H9 (cell line): ENCODE measurements around the gene RPS19. TPM values are rescaled to one million over a fixed set of nuclear protein-coding genes. Genes with fewer than 3 reads are reported as not detected.

Experiments
- DNase-seq: peaks from one replicate; pipeline ENCODE4 v3.0.0-alpha.2; 2017
- H2AFZ ChIP-seq: one replicate; pipeline ENCODE4 v1.6.1; 2013; ENCODE audit warnings: mild to moderate bottlenecking, low read length, control low read depth, moderate library complexity
- H2AK5ac ChIP-seq: 2 replicates; pipeline ENCODE4 v1.6.1; 2013; ENCODE audit warnings: low read length, control low read depth, mixed read lengths; ENCODE audit not compliant: insufficient read length
- H2BK120ac ChIP-seq: one replicate; pipeline ENCODE4 v1.6.1; 2013; ENCODE audit warnings: low read depth, mild to moderate bottlenecking, low read length, control low read depth, inconsistent platforms; ENCODE audit not compliant: poor library complexity, severe bottlenecking
- H2BK12ac ChIP-seq: 2 replicates; pipeline ENCODE4 v1.6.1; 2013; ENCODE audit warnings: low read length, control low read depth, mixed read lengths, low read depth; ENCODE audit not compliant: insufficient read length
- H2BK15ac ChIP-seq: 2 replicates; pipeline ENCODE4 v1.6.1; 2013; ENCODE audit warnings: low read depth, low read length, control low read depth
- H2BK20ac ChIP-seq: one replicate; pipeline ENCODE4 v1.6.1; 2013; ENCODE audit warnings: low read depth, mild to moderate bottlenecking, low read length, control low read depth, inconsistent platforms; ENCODE audit not compliant: poor library complexity, severe bottlenecking
- H2BK5ac ChIP-seq: 2 replicates; pipeline ENCODE4 v1.6.1; 2013; ENCODE audit warnings: low read length, control low read depth, mixed read lengths; ENCODE audit not compliant: insufficient read length
- H3K14ac ChIP-seq: 2 replicates; pipeline ENCODE4 v1.6.1; 2013; ENCODE audit warnings: low read length, control low read depth; ENCODE audit not compliant: insufficient read depth
- H3K18ac ChIP-seq: 2 replicates; pipeline ENCODE4 v1.6.1; 2013; ENCODE audit warnings: low read depth, mild to moderate bottlenecking, mixed read lengths, low read length, control low read depth; ENCODE audit not compliant: insufficient read length
- H3K23ac ChIP-seq: 2 replicates; pipeline ENCODE4 v1.6.1; 2013; ENCODE audit warnings: low read length, control low read depth, mixed read lengths, low read depth; ENCODE audit not compliant: insufficient read length
- H3K23me2 ChIP-seq: 2 replicates; pipeline ENCODE4 v1.6.1; 2013; ENCODE audit warnings: low read depth, mild to moderate bottlenecking, mixed read lengths, low read length, control low read depth; ENCODE audit not compliant: insufficient read length, poor library complexity, severe bottlenecking
- H3K27ac ChIP-seq: 2 replicates; pipeline ENCODE4 v1.5.1; 2013; ENCODE audit warnings: low read length, control low read depth, mixed read lengths, low read depth; ENCODE audit not compliant: insufficient read length
- H3K27me3 ChIP-seq: 2 replicates; pipeline ENCODE4 v1.6.1; 2013; ENCODE audit warnings: low read length, control low read depth, inconsistent platforms; ENCODE audit not compliant: insufficient read depth
- H3K4ac ChIP-seq: 2 replicates; pipeline ENCODE4 v1.6.1; 2013; ENCODE audit warnings: low read depth, mild to moderate bottlenecking, control low read depth, inconsistent platforms, low read length, moderate library complexity
- H3K4me1 ChIP-seq: 2 replicates; pipeline ENCODE4 v1.6.1; 2013; ENCODE audit warnings: low read length, control low read depth, inconsistent platforms; ENCODE audit not compliant: insufficient read depth
- H3K4me2 ChIP-seq: 2 replicates; pipeline ENCODE4 v1.6.1; 2013; ENCODE audit warnings: low read length, control low read depth, mixed read lengths; ENCODE audit not compliant: insufficient read length, insufficient read depth
- H3K56ac ChIP-seq: 2 replicates; pipeline ENCODE4 v1.6.1; 2013; ENCODE audit warnings: low read depth, mild to moderate bottlenecking, mixed read lengths, low read length, control low read depth; ENCODE audit not compliant: insufficient read length
- H3K79me1 ChIP-seq: 2 replicates; pipeline ENCODE4 v1.6.1; 2013; ENCODE audit warnings: low read depth, mild to moderate bottlenecking, moderate library complexity, low read length, control low read depth, inconsistent platforms; ENCODE audit not compliant: insufficient read depth, poor library complexity, severe bottlenecking
- H3K79me2 ChIP-seq: 2 replicates; pipeline ENCODE4 v1.6.1; 2013; ENCODE audit warnings: low read length, control low read depth, inconsistent platforms; ENCODE audit not compliant: insufficient read depth
- H3K9ac ChIP-seq: 2 replicates; pipeline ENCODE4 v1.6.1; 2013; ENCODE audit warnings: low read length, control low read depth, mixed read lengths; ENCODE audit not compliant: insufficient read length; ENCODE audit errors: extremely low read depth
- H3K9me3 ChIP-seq: one replicate; pipeline ENCODE4 v1.6.1; 2013; ENCODE audit warnings: low read depth, low read length, inconsistent platforms; ENCODE audit not compliant: control insufficient read depth
- H3T11ph ChIP-seq: one replicate; pipeline ENCODE4 v1.6.1; 2013; ENCODE audit warnings: mild to moderate bottlenecking, low read length, control low read depth, inconsistent platforms
- H4K20me1 ChIP-seq: one replicate; pipeline ENCODE4 v1.6.1; 2013; ENCODE audit not compliant: control insufficient read depth, insufficient read length, insufficient read depth
- H4K5ac ChIP-seq: 2 replicates; pipeline ENCODE4 v1.6.1; 2013; ENCODE audit warnings: low read depth, mild to moderate bottlenecking, mixed read lengths, low read length, control low read depth; ENCODE audit not compliant: insufficient read length
- H4K8ac ChIP-seq: replicated peaks from 2 replicates; pipeline ENCODE4 v1.6.1; 2013; ENCODE audit warnings: low read length, control low read depth, mixed read lengths, low read depth; ENCODE audit not compliant: insufficient read length
- H4K91ac ChIP-seq: 2 replicates; pipeline ENCODE4 v1.6.1; 2013; ENCODE audit warnings: low read depth, mild to moderate bottlenecking, moderate library complexity, mixed read lengths, low read length, control low read depth; ENCODE audit not compliant: insufficient read length
- H3K27ac Mint-ChIP-seq, 3 experiments: 2 replicates in 2 of 3; 3 replicates in 1 of 3; pipeline ENCODE4 v1.8.0; 2020 to 2021; ENCODE audit warnings: mixed read lengths in 3 of 3, mild to moderate bottlenecking in 1 of 3, moderate library complexity in 1 of 3
- H3K27me3 Mint-ChIP-seq: 2 replicates; pipeline ENCODE4 v1.8.0; 2021; ENCODE audit warnings: low read depth, mild to moderate bottlenecking, moderate library complexity, mixed read lengths
- H3K36me3 Mint-ChIP-seq, 3 experiments: 2 replicates in 2 of 3; 3 replicates in 1 of 3; pipeline ENCODE4 v1.8.0; 2020 to 2021; ENCODE audit warnings: low read depth in 3 of 3, mixed read lengths in 3 of 3; ENCODE audit not compliant: insufficient read depth in 1 of 3
- H3K4me1 Mint-ChIP-seq, 2 experiments: 2 replicates each; pipeline ENCODE4 v1.8.0; 2020; ENCODE audit warnings: mixed read lengths in 2 of 2
- H3K4me3 Mint-ChIP-seq, 2 experiments: 2 replicates in 1 of 2; 3 replicates in 1 of 2; pipeline ENCODE4 v1.8.0; 2020 to 2021; ENCODE audit warnings: mild to moderate bottlenecking in 2 of 2, mixed read lengths in 2 of 2, moderate library complexity in 1 of 2
- H3K9me3 Mint-ChIP-seq, 2 experiments: 2 replicates in 1 of 2; 3 replicates in 1 of 2; pipeline ENCODE4 v1.8.0; 2020; ENCODE audit warnings: mild to moderate bottlenecking in 2 of 2, mixed read lengths in 2 of 2, moderate library complexity in 1 of 2
- WGBS: extraction: QIAGEN DNeasy Blood & Tissue Kit; methylation state at CpG from one replicate; pipeline ENCODE4 v1.1.7; 2013; ENCODE audit warnings: missing lambda C conversion rate, low lambda C conversion rate, mixed read lengths; ENCODE audit not compliant: insufficient read length; ENCODE audit errors: extremely low coverage; 5-methylcytosine and 5-hydroxymethylcytosine counted together
- total RNA-seq: library from RNA; stranded (reverse); gene quantifications from 2 replicates; pipeline ENCODE4 v1.2.1, GENCODE V29; 2021
- TF ChIP-seq, protein P1 (sequence below): fragments of 200-600 bp; sonication (generic); conservative IDR thresholded peaks from 3 replicates; pipeline ENCODE4 v1.8.0; 2021; ENCODE audit warnings: antibody characterized with exemption, mild to moderate bottlenecking

RPS19 gene
- total RNA-seq, 1 experiment from 2014 or later, result 3,024 TPM

DNA sequence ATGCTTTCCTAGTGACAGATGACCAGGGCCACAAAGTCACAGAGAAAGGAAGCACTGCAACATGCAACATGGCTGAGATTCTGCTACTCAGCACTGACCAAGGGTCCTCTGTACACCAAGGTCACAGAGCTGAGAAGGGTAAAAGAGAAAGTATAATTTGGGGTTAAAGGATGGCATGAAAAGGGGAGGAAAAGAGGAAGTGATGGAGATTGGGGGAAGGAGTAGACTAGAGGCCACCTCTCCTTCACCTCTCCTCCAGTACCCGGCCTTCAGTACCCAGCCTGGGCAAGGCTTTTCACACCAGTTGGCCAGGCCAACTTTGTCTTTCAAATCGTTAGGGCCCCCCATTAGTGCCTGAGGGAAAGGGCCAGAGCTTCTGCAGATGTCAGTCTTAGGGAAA lies 6.3 kb upstream of the RPS19 start:
- WGBS, result no CpG with 5 or more reads among the region's 2 CpGs
- Histone ChIP-seq H3K9ac (no peak overlapping the region), H3K23me2 (no peaks in the 10 kb centered on the region), H4K8ac (no peak overlapping the region), H3K56ac (no peak overlapping the region), H3K4me2 (no peak overlapping the region), H2BK120ac (no peak overlapping the region), H2AFZ (no peak overlapping the region), H3K27me3 (no peaks in the 10 kb centered on the region), H4K5ac (no peak overlapping the region), H3K27ac (no peak overlapping the region), H4K20me1 (no peaks in the 10 kb centered on the region), H3K18ac (no peak overlapping the region), H2BK12ac (no peak overlapping the region), H3K79me1 (no peaks in the 10 kb centered on the region), H3K9me3 (no peaks in the 10 kb centered on the region), H2BK20ac (no peak overlapping the region), H2BK5ac (no peak overlapping the region), H3K4me1 (no peaks in the 10 kb centered on the region; the same call in 1 of the 2 replicates), H3K79me2 (no peaks in the 10 kb centered on the region), H3K14ac (no peak overlapping the region), H2BK15ac (no peak overlapping the region), H3T11ph (no peak overlapping the region), H4K91ac (no peak overlapping the region), H3K4ac (no peak overlapping the region), H2AK5ac (no peak overlapping the region), H3K23ac (no peak overlapping the region)
- H3K4me3 Mint-ChIP-seq, result no peak overlapping the region
- peaks cover 0 to 3% of the 10 kb centered on the region in 2 experiments; a peak in 2 of 5 replicates for H3K9me3 Mint-ChIP-seq
- peaks cover 0 to 3% of the 10 kb centered on the region in 2 experiments; a peak in 2 of 4 replicates for H3K4me1 Mint-ChIP-seq
- H3K27ac Mint-ChIP-seq, result no peak overlapping the region
- H3K36me3 Mint-ChIP-seq, result no peaks in the 10 kb centered on the region
- TF ChIP-seq, protein P1, sequence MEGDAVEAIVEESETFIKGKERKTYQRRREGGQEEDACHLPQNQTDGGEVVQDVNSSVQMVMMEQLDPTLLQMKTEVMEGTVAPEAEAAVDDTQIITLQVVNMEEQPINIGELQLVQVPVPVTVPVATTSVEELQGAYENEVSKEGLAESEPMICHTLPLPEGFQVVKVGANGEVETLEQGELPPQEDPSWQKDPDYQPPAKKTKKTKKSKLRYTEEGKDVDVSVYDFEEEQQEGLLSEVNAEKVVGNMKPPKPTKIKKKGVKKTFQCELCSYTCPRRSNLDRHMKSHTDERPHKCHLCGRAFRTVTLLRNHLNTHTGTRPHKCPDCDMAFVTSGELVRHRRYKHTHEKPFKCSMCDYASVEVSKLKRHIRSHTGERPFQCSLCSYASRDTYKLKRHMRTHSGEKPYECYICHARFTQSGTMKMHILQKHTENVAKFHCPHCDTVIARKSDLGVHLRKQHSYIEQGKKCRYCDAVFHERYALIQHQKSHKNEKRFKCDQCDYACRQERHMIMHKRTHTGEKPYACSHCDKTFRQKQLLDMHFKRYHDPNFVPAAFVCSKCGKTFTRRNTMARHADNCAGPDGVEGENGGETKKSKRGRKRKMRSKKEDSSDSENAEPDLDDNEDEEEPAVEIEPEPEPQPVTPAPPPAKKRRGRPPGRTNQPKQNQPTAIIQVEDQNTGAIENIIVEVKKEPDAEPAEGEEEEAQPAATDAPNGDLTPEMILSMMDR, result no peak
- DNase-seq, result no peak
- H3K27me3 Mint-ChIP-seq, result peaks cover 52% of the 10 kb centered on the region
